ENCODE data around the gene ALDH1L1. TPM values are rescaled to one million over a fixed set of nuclear protein-coding genes. Genes with fewer than 3 reads are reported as not detected.

The ALDH1L1 gene
- total and polyA plus RNA-seq, 9 of the 15 experiments (the other 6 are each of a cell fraction or from before 2014, with no cell fraction given) = 0.06 to 1.9 (median 0.57) TPM; not detected in 1

DNA sequence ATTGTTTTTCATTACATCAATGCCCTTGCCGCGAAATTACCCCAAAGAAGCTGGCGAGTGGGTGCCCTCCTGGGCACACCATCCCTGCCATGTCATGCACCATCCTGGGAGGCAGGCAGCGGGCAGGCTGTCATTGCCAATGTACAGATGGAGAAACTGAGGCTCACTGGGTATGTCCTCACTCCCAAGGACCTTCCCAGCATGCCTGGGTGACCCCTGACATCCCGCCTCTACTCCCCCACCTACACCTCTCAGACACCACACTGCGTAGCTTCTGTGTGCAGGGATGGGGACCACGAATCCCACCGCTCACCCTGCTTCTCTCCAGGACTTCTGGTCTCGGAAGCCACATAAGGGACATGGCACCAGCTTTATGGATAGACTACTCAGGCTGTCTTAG, 55.5 kb downstream of the ALDH1L1 start:
- WGBS (ENCODE audit: insufficient coverage, low coverage, missing lambda C conversion rate) = 0% methylated on average over 6 of the region's 9 CpGs
- Histone ChIP-seq H4K20me1 (replicated peaks; ENCODE audit: control insufficient read depth, insufficient read depth, low read length) (no peaks in the 10 kb centered on the region), H3K4me3 (no peak overlapping the region), H3K36me3 (ENCODE audit: control insufficient read depth, insufficient read depth, low read length) (no peaks in the 10 kb centered on the region), H2AFZ (ENCODE audit: low read depth, low read length) (no peak overlapping the region), H3K4me1 (replicated peaks in 1 of 2; ENCODE audit: control insufficient read depth in 2 of 2, insufficient read depth in 2 of 2, low read length in 2 of 2) (no peaks in the 10 kb centered on the region), H3K27ac (ENCODE audit: extremely low read depth, low read depth, low read length) (no peak overlapping the region), H3K9me1 (ENCODE audit: control insufficient read depth, insufficient read depth, low read length) (no peaks in the 10 kb centered on the region), H3K79me2 (ENCODE audit: control insufficient read depth, insufficient read depth, low read length) (no peaks in the 10 kb centered on the region), H3K4me2 (ENCODE audit: insufficient read depth, low read length) (no peak overlapping the region), H3K9me3 (replicated peaks; ENCODE audit: control insufficient read depth, insufficient read depth, low read depth, low read length) (no peaks in the 10 kb centered on the region), H3K27me3 (ENCODE audit: control insufficient read depth in 2 of 2, insufficient read depth in 2 of 2, low read length in 2 of 2) (peaks cover 2 to 10% of the 10 kb centered on the region in 2 experiments; a peak in 3 of 5 replicates), H3K9ac (ENCODE audit: insufficient read depth in 1 of 2, low read depth in 2 of 2, low read length in 2 of 2) (no peak overlapping the region)
- DNase-seq (ENCODE audit: extremely low read depth in 1 of 4, low spot score in 3 of 4) (no peak), FAIRE-seq (no peak), ATAC-seq (no peak)
- ChIA-PET CTCF (ENCODE audit: low intra/inter-chr PET ratio) (no interaction called here), POLR2A (no interaction called here)
- BruUV-seq (replicated peaks) = no TSS peak
- in situ Hi-C loops (cut with MboI) (loop anchor here (25.0 kb wide), 1 partner anchor 262 kb away; the partner anchor contains the start of gene CFAP100), intact Hi-C loops (cut with micrococcal nuclease) (no loop called here)
- TF ChIP-seq ZNF407 (IDR thresholded peaks at IDR 0.05; ENCODE audit: low read depth) = no peak
- TF ChIP-seq FIP1L1 (IDR thresholded peaks at IDR 0.05; ENCODE audit: low read depth, low read length, poor library complexity, severe bottlenecking) = no peak
- TF ChIP-seq TFAM (CRISPR knock-in tag; conservative IDR thresholded peaks at IDR 0.05) = no peak
- no peak for TF ChIP-seq XRCC4 (IDR thresholded peaks at IDR 0.05; ENCODE audit: extremely low read depth, insufficient read depth, insufficient read length)
